ENCODE data around the gene ANKRD27.
"Not testable (repeated sequence)": the region's sequence is repeated elsewhere in the genome, so short reads cannot be mapped to it uniquely, and the experiment has no call there.

Gene ANKRD27

DNA sequence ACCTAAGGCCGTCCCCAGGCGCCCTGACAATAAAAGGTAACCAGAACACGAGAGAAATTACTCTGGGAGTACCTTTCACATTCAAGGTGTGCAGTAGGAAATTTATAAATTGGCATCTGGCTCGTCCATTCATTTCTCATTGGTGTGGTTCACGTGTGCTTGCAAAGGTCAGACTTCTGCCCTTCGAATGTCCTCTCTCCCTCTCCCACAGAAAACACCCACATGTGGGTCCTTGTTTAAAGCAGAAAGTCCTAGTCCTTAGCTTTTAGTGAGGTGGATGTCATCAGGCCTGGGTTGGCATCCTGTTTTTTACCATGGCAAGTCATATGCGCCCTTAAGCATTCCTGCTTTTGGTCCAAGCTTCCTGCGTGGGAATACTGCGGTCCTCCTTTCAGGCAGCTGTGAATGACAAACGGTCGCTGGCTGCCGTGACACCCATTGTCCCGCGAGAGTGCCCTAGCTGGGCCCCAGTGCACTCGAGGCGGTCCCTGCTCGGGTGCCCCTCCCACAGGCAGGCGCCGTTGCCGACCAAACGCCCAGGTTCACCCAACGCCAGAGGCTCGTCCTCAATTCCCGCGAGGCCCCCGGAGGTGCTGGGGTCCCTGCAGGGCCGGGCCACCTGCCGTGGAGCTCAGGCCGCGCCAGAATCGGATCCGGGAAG, 16.4 kb upstream of the ANKRD27 start, which contains the start of gene NUDT19:
Gene NUDT19, plus strand, starts transcription at position 531 of the 661 bp plus-strand sequence. CDS start 140 bp downstream, outside the sequence.
- peak in 3 of 4 experiments; percentile 48 to 81 (median 76) for DNase-seq (ENCODE audit: low read depth in 4 of 4, low spot score in 1 of 4)

DNA sequence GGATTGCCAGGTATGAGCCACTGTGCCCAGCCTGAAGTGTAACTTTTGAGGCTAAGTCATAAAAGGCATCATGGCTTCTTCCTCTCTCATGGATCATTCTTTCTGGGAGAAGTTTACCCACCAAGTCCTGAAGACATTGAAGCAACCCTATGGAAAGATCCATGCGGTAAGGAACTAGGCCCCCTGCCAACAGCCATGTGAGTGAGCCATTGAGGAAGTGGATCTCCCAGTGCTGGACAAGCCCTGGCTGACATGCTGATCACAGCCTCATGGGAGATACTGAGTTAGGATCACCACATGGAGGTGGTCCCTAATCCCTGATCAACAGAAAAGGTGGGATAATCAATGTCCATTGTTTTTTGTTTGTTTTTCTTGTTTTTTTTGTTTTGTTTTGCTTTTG, 13.3 kb upstream of the ANKRD27 start:
- no peak for DNase-seq (ENCODE audit: low read depth in 4 of 4, low spot score in 1 of 4)

DNA sequence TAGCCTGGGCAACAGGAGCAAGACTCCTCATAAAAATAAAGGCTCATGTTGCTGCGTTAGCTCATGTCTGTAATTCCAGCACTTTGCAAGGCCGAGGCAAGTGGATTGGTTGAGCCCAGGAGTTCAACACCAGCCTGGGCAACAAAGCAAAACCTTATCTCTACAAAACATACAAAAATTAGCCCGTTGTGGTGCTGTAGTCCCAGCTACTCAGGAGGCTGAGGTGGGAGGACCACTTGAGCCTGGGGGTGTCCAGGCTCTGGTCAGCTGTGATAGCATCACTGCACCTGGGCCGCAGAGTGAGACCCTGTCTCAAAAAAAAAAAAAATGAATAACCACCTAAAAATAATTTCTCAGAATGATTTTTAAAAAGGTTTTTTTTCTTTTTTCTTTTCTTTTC, 12.7 kb upstream of the ANKRD27 start:
- DNase-seq (ENCODE audit: low read depth in 4 of 4, low spot score in 1 of 4): no peak

DNA sequence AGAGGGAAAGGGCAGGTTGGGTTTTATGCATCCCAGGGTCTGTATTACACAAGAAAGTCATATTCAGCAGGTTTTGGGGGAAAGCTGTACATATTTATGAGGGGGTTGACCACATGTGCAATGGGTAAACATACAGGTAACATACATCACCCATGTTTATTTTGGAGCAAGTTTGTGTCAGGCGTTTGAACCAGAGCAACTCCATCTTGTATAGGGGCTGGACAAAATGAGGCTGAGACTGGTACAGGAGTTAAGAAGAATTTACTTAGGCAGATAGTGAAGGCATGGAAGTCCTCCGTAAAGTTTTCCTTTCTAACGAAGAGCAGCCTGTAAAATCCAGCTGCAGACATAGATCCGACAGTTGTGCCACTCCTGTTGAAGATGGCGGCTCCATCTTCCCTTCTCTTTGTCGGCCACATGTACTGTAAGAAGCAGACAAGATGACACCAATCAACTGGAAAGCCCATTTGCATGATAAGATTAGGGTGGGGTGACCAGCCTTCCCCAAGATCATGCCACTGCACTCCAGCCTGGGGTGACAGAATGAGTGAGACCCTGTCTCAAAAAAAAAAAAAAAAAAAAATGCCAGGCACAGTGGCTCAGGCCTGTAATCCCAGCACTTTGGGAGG, 12.0 kb upstream of the ANKRD27 start:
- DNase-seq (ENCODE audit: low read depth in 4 of 4, low spot score in 1 of 4): no peak

DNA sequence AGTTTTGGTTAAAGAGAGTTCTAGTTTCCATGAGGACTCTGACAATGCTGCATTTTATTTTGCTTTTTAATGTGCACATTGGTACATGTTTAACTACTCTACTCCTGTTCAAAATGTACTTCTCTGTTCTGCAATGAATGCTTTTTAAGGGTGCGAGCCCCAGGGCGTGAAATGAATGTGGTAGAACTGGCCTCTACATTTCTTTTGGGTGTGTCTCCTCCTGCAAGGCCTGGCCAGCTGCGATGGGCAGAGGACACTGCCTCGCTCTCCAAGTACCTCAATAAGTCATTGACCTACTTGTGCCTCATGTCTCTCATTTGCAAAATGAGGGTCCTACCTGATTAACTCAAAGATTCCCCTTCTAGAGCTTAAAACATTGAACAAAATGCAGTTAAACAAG, 7.3 kb upstream of the ANKRD27 start:
- DNase-seq (ENCODE audit: low read depth in 4 of 4, low spot score in 1 of 4): no peak

DNA sequence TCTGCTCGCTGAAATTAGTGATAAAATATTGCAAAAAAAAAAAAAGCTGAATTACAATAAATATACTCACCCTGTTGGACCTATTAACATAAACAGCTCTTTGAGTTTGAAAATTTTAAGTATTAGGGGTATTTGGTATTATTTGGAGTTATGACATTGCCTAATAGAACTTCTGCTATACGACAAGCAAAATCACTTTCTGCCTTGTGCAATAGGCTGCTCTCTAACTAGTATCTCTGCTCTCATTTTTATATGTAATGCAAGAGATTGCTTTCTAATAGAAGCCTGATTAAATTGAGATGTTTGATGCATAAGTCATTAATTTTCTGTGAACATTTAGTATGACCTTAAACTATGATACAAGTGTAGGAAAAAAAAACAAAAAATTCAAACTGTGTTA, 6.0 kb upstream of the ANKRD27 start:
- no peak for DNase-seq (ENCODE audit: low read depth in 4 of 4, low spot score in 1 of 4)

DNA sequence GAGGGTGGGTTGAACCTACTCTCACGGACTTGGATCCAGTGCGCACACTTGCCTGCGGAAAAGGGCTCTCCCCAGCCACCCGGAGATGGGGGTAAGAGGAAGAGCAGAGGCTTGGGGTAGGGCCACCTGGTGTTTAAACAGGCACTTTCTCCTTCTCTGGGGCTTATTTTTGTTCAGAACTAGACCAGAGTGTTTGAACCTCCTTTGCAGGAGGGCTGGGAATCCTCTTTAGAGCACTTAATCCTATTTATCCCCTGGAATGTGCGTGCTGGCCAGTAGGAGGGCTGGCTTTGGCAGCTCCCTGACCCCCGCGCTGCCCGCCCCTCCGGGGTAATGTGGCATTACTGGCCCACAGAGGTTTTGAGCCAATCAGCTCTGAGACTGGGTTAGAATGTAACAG, 2.7 kb upstream of the ANKRD27 start:
- no peak for DNase-seq (ENCODE audit: low read depth in 4 of 4, low spot score in 1 of 4)

DNA sequence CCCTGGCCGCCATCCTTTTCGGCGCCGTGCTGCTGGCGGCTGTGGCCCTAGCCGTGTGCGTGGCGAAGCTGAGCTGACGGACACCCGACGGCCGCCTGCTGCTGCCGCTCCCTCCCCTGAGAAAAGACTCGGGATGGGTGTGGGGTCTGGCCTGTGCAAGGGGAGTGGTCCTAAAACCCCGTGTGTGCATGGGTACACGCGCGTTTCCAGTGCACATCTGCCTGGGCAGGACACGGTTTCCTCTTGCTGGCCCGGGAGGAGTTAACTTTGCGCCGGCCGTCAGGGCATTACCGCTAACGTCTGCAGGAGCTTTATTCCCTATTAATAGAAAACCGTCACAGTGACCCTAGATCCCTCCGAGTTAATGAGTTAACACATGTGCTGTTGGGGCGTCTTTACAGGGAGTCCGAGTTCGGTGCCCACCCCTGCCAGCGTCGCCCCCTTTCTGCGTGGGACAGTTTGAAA, 1.9 kb upstream of the ANKRD27 start:
- no peak for DNase-seq (ENCODE audit: low read depth in 4 of 4, low spot score in 1 of 4)

DNA sequence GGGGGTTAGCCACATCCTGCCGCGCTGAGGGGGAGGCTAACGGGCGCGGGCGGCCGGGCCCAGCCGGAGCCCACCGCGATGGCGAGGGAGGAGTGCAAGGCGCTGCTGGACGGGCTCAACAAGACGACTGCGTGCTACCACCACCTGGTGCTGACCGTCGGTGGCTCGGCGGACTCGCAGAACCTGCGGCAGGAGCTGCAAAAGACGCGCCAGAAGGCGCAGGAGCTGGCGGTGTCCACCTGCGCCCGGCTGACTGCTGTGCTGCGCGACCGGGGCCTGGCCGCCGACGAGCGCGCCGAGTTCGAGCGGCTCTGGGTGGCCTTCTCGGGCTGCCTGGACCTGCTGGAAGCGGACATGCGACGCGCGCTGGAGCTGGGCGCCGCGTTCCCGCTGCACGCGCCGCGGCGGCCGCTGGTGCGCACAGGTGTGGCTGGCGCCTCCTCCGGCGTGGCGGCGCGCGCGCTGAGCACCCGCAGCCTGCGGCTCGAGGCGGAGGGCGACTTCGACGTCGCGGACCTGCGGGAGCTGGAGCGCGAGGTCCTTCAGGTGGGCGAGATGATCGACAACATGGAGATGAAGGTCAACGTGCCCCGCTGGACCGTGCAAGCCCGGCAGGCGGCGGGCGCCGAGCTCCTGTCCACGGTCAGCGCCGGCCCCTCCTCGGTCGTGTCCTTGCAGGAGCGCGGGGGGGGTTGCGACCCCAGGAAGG, 1.4 kb upstream of the ANKRD27 start:
- DNase-seq (ENCODE audit: low read depth in 4 of 4, low spot score in 1 of 4): no peak

DNA sequence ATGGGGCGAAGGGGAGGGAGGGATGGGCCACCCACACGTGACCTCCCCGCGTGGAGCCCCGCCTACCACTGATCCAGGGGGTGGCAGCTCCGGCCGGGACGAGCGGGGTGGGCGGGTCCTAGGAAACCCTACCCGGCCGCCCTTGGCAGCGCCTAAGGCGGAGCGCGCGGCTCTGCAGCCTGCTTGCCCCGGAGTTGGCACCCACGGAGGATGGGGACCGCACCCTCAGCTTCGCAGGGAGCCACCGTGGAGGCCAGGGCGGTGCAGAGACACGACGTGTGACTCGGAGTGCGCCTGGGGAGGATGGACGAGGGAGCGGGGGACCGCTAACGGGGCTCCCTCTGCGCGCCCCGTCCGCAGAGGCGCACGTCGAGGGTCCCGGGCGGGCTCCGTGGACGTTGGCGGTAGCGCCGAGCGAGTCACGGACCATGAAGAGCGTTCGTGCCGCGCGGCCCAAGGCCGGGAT, 773 bp upstream of the ANKRD27 start, which contains the start of gene RGS9BP:
Gene RGS9BP, plus strand, starts transcription at position 129 of the 466 bp plus-strand sequence. CDS start 416 bp downstream, outside the sequence.
- DNase-seq (ENCODE audit: low read depth in 4 of 4, low spot score in 1 of 4): peak in 1 of 4 experiments; percentile 50

DNA sequence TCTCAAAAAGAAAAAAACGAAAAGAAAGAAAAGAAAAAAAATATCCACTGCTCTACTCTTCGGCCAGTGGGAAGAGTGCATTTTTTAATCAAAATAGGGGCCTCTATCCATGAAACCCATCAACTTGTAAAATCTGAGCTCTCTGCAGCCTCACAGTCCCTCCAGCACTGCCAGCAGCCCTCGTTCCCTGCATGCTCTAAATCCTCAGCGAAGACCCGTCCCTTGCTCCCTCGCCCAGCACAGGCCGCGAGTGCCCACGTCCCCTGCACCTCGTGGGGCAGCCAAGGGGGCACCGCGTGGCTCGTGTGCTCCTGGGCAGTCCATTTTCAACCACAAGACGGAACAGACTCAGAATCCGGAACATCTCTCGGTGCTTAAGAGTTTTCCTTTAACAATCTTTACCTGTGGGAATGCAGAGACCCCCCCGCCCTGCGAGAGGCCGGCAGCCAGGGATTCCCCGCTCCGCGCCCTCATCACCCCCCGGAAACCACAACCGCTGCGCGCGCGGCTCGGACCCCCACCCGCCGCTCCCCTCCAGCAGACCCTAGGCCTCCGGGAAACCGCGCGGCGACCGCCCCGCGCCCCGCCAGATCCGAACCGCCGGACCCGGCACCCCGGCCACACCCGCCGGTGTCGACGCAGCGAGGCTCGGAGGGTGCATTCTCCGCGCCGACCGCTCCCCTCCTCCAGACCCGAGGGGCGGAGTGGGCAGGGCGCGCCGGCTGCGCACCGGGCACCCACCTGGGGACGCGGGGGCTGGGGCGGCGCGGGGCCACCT, 638 bp downstream of the ANKRD27 start:
- no peak for DNase-seq (ENCODE audit: low read depth in 4 of 4, low spot score in 1 of 4)

DNA sequence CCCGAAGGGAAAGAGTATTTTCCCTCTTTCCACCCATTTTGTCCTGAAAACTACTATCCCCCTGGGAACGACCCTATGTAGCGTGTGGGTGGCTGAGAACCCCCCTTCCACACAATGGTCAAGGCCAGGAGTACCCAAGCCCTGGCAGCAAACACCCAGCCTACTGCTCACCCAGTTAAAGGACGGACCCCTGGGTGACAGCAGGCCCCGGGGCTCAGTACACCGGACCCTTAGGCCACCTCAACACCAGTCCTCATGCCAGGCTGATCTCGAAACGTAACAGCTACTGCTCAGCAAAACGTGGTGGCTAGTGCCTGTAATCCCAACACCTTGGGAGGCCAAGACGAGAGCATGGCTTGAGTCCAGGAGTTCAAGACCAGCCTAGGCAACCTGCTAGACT, 1.4 kb downstream of the ANKRD27 start:
- no peak for DNase-seq (ENCODE audit: low read depth in 4 of 4, low spot score in 1 of 4)

DNA sequence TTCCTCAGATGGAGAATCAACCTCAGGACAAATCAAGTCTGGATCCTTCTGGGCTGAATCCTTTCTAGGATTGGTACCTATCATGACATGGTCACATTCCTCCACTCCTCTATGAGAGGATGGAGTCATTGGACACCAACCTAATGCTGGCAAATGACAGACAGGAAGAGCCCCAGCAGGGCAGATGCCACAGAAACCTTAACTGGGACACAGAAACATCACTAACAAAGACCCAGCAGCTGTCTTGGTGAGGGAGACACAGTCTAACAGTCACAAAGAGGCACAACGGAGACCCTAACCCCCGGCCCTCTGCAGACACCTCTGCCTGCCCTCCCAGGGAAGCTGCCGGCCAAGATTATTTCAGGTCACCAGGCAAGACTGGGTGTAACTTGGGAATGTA, 2.1 kb downstream of the ANKRD27 start:
- no peak for DNase-seq (ENCODE audit: low read depth in 4 of 4, low spot score in 1 of 4)

DNA sequence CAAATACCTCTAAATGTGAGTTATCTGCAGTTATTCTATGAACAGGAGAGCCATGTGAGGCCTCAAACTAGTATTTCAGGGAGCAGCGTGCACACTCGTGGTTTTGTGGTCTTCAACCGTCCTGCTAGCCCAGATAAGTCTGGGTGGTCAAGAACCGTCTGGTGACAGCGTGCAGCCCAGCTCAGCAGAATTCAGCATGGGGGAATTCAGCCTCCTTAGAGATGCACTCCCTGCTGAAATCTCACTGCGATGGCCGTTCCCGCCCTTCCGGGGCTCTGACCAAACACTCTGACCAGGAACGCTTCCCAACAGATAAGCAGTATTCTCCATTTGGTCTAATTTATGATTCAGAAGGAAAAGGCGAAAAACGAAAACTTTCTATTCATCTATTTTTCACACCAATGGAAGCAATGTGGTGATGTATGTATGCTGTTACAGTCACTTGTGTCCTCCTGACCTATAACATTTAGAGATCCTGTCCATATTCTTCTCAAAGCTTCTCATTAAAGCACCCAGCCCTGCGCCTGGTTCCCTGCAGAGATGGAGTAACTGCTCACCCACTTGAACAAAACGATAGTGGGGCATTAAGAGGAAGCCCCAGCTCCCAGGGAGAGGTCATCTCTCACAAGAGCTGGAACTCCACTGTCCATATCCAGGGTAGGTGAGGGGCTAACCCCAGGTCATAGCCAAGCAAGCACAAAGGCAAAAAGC, 2.9 kb downstream of the ANKRD27 start:
- no peak for DNase-seq (ENCODE audit: low read depth in 4 of 4, low spot score in 1 of 4)

DNA sequence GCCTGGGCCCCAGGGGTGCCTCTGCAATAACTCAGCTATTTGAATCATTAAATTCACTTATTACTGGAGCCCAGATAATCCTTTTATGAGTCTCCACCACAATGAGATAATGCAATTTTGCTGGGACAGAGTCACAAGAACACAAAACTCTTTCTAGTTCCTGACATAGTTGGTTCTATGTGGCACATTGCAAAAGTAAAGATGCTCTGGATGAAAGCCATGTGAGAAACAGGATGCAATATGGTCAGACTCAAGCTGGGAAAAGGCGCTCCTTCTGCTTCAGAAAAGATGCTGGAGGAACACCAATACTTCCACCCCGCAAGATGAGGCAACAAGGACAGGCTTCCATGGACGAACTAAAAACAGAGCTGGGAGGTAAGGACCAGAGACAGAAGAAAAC, 5.7 kb downstream of the ANKRD27 start:
- DNase-seq (ENCODE audit: low read depth in 4 of 4, low spot score in 1 of 4): no peak

DNA sequence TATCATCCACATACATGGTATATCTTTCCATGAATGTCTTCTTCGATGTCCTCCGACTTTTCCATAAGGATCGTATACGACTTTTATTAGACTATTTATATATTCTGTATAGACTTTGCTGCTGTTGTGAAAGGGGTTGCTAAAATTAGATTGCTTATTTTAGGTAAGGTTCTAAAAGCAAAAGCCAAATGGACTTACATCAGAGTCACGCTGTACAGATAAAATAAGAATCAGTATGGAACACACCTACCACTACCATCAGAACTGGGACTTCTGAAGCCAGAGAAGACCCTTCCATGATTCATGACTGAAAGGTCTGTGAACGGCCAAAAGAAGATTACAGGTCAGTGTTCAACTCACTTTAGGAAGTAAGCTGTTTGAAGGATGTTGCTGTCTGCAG, 8.9 kb downstream of the ANKRD27 start:
- no peak for DNase-seq (ENCODE audit: low read depth in 4 of 4, low spot score in 1 of 4)

DNA sequence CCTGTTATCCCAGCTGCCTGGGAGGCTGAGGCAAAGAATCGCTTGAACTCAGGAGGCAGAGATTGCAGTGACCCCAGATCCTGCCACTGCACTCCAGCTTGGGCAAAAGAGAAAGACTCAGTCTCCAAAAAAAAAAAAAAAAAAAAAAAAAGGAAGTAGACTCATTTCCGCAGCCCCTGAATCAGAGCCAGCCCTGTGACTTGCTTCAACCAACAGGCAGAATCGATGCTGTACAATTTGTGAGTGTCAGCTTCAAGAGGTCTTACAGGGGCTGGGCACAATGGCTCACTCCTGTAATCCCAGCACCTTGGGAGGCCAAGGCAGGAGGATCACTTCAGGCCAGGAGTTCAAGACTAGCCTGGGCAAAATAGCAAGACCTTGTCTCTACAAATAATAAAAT, 12.8 kb downstream of the ANKRD27 start:
- no peak for DNase-seq (ENCODE audit: low read depth in 4 of 4, low spot score in 1 of 4)

DNA sequence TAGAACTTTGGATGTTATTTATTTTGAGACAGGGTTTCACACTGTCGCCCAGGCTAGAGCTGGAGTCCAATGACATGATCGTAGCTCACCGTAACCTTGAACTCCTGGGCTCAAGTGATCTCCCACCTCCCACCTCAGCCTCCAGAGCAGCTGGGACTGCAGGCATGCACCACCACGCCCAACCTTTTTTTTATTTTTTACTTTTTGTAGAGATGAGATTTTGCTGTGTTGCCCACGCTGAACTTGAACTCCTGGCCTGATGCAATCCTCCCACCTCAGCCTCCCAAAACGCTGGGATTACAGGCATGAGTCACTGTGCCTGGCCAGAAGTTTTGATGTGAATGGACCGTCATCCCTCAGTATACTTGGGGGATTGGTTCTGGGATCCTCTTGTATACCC, 13.7 kb downstream of the ANKRD27 start:
- DNase-seq (ENCODE audit: low read depth in 4 of 4, low spot score in 1 of 4): no peak

DNA sequence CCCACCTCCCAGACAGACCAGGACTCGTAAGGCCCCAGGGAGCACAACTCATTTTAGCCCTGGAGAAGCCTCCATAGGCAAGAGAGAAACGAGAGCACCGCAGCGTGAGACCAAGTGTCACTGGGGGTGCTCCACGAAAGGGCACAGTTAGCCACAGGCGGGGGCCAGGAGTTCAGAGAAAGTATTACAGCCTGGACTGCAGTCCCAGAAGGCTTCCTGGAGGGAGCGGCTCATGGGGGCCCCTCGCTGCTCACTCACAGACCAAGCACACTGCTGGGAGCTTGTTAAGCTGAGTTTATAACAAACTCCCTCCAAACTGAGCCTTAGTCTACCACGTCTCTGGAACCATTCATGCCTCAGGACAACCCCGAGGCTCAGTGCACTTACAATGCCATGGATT, 16.5 kb downstream of the ANKRD27 start:
- DNase-seq (ENCODE audit: low read depth in 4 of 4, low spot score in 1 of 4): no peak

DNA sequence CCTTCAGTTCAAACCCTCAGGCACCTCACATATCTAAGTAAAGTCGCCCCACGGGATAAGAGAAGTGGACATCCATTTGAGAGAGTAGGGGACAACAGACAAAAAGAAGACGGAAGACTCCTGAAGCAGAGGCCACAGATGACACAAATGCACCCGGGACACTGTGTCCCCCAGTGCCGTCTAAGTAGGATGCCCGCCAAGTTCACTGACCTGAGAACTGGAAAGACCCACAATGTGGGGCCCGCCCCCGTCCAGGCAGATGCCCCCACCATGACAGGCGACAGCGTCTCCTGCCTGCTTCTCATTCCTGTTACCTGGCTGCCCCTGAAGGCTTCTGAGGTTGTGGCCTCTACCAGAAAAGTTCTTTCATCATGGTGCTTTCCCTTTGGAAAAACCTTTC, 16.9 kb downstream of the ANKRD27 start:
- DNase-seq (ENCODE audit: low read depth in 4 of 4, low spot score in 1 of 4): no peak

DNA sequence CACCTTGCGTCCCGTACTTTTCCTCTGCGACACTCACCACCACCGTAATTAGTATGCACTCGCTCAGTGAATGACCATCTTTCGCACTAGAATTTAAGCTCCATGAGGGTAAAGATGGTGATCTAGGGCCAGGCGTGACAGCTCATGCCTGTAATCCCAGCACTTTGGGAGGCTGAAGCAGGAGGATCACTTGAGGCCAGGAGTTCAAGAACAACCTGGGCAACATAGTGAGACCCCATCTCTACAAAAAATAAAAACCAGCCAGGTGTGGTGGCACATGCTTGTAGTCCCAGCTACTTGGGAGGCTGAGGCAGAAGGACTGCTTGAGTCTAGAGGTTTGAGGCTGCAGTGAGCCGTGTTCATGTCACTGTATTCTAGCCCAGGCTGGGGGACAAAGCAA, 18.6 kb downstream of the ANKRD27 start:
- DNase-seq (ENCODE audit: low read depth in 4 of 4, low spot score in 1 of 4): not testable (repeated sequence)
